GM21786 (cell line): ENCODE results near the gene TRABD2B.
"Not testable (repeated sequence)": the region's sequence is repeated elsewhere in the genome, so short reads cannot be mapped to it uniquely, and the experiment has no call there.

ENCODE experiments used
- ATAC-seq: cut with Tn5 transposase; IDR thresholded peaks from one replicate; pipeline ENCODE4 v1.9.1; 2021; ENCODE audit not compliant: unreplicated experiment

TRABD2B gene

GRCh38 chr1:47970882-47971281 lies 26.3 kb downstream of the TRABD2B start:
- ATAC-seq = no peak

- ATAC-seq = no peak
Measured at GRCh38 chr1:47969478-47969877, 27.7 kb downstream of the TRABD2B start.

GRCh38 chr1:47968556-47968888 lies 28.7 kb downstream of the TRABD2B start:
- no peak for ATAC-seq

GRCh38 chr1:47967864-47968555 lies 29.2 kb downstream of the TRABD2B start:
- ATAC-seq = no peak

GRCh38 chr1:47965816-47966215 lies 31.4 kb downstream of the TRABD2B start:
- no peak for ATAC-seq

GRCh38 chr1:47964636-47965035 lies 32.5 kb downstream of the TRABD2B start:
- ATAC-seq = no peak

GRCh38 chr1:47963568-47964358 lies 33.4 kb downstream of the TRABD2B start:
- ATAC-seq = no peak

GRCh38 chr1:47962750-47963492 lies 34.3 kb downstream of the TRABD2B start:
- ATAC-seq = no peak

- ATAC-seq = not testable (repeated sequence)
Measured at GRCh38 chr1:47961835-47962234, 35.4 kb downstream of the TRABD2B start.

GRCh38 chr1:47956491-47956890 lies 40.7 kb downstream of the TRABD2B start:
- ATAC-seq = not testable (repeated sequence)

- ATAC-seq = no peak
Measured at GRCh38 chr1:47953661-47954060, 43.5 kb downstream of the TRABD2B start.

GRCh38 chr1:47951545-47952235 lies 45.5 kb downstream of the TRABD2B start:
- ATAC-seq = no peak

GRCh38 chr1:47951026-47951425 lies 46.2 kb downstream of the TRABD2B start:
- no peak for ATAC-seq

- no peak for ATAC-seq
Measured at GRCh38 chr1:47950471-47950870, 46.7 kb downstream of the TRABD2B start.

- ATAC-seq = no peak
Measured at GRCh38 chr1:47948126-47948525, 49.1 kb downstream of the TRABD2B start.

GRCh38 chr1:47947531-47947930 lies 49.7 kb downstream of the TRABD2B start:
- no peak for ATAC-seq

GRCh38 chr1:47944561-47944960 lies 52.6 kb downstream of the TRABD2B start:
- no peak for ATAC-seq

- no peak for ATAC-seq
Measured at GRCh38 chr1:47942240-47942629, 55.0 kb downstream of the TRABD2B start.

- ATAC-seq = no peak
Measured at GRCh38 chr1:47941609-47942239, 55.5 kb downstream of the TRABD2B start.

GRCh38 chr1:47940779-47941178 lies 56.4 kb downstream of the TRABD2B start:
- ATAC-seq = no peak

- ATAC-seq = no peak
Measured at GRCh38 chr1:47940326-47940725, 56.9 kb downstream of the TRABD2B start.
